H9 (cell line): Measurements from ENCODE around the gene PHYHIPL. TPM values are rescaled to one million over a fixed set of nuclear protein-coding genes. Genes with fewer than 3 reads are reported as not detected.

ENCODE experiments used
- DNase-seq: peaks from one replicate; pipeline ENCODE4 v3.0.0-alpha.2; 2017
- H2AFZ ChIP-seq: one replicate; pipeline ENCODE4 v1.6.1; 2013; ENCODE audit warnings: mild to moderate bottlenecking, low read length, control low read depth, moderate library complexity
- H2AK5ac ChIP-seq: 2 replicates; pipeline ENCODE4 v1.6.1; 2013; ENCODE audit warnings: low read length, control low read depth, mixed read lengths; ENCODE audit not compliant: insufficient read length
- H2BK120ac ChIP-seq: one replicate; pipeline ENCODE4 v1.6.1; 2013; ENCODE audit warnings: low read depth, mild to moderate bottlenecking, low read length, control low read depth, inconsistent platforms; ENCODE audit not compliant: poor library complexity, severe bottlenecking
- H2BK12ac ChIP-seq: 2 replicates; pipeline ENCODE4 v1.6.1; 2013; ENCODE audit warnings: low read length, control low read depth, mixed read lengths, low read depth; ENCODE audit not compliant: insufficient read length
- H2BK15ac ChIP-seq: 2 replicates; pipeline ENCODE4 v1.6.1; 2013; ENCODE audit warnings: low read depth, low read length, control low read depth
- H2BK20ac ChIP-seq: one replicate; pipeline ENCODE4 v1.6.1; 2013; ENCODE audit warnings: low read depth, mild to moderate bottlenecking, low read length, control low read depth, inconsistent platforms; ENCODE audit not compliant: poor library complexity, severe bottlenecking
- H2BK5ac ChIP-seq: 2 replicates; pipeline ENCODE4 v1.6.1; 2013; ENCODE audit warnings: low read length, control low read depth, mixed read lengths; ENCODE audit not compliant: insufficient read length
- H3K14ac ChIP-seq: 2 replicates; pipeline ENCODE4 v1.6.1; 2013; ENCODE audit warnings: low read length, control low read depth; ENCODE audit not compliant: insufficient read depth
- H3K18ac ChIP-seq: 2 replicates; pipeline ENCODE4 v1.6.1; 2013; ENCODE audit warnings: low read depth, mild to moderate bottlenecking, mixed read lengths, low read length, control low read depth; ENCODE audit not compliant: insufficient read length
- H3K23ac ChIP-seq: 2 replicates; pipeline ENCODE4 v1.6.1; 2013; ENCODE audit warnings: low read length, control low read depth, mixed read lengths, low read depth; ENCODE audit not compliant: insufficient read length
- H3K23me2 ChIP-seq: 2 replicates; pipeline ENCODE4 v1.6.1; 2013; ENCODE audit warnings: low read depth, mild to moderate bottlenecking, mixed read lengths, low read length, control low read depth; ENCODE audit not compliant: insufficient read length, poor library complexity, severe bottlenecking
- H3K27ac ChIP-seq: 2 replicates; pipeline ENCODE4 v1.5.1; 2013; ENCODE audit warnings: low read length, control low read depth, mixed read lengths, low read depth; ENCODE audit not compliant: insufficient read length
- H3K27me3 ChIP-seq: 2 replicates; pipeline ENCODE4 v1.6.1; 2013; ENCODE audit warnings: low read length, control low read depth, inconsistent platforms; ENCODE audit not compliant: insufficient read depth
- H3K4ac ChIP-seq: 2 replicates; pipeline ENCODE4 v1.6.1; 2013; ENCODE audit warnings: low read depth, mild to moderate bottlenecking, control low read depth, inconsistent platforms, low read length, moderate library complexity
- H3K4me1 ChIP-seq: 2 replicates; pipeline ENCODE4 v1.6.1; 2013; ENCODE audit warnings: low read length, control low read depth, inconsistent platforms; ENCODE audit not compliant: insufficient read depth
- H3K4me2 ChIP-seq: 2 replicates; pipeline ENCODE4 v1.6.1; 2013; ENCODE audit warnings: low read length, control low read depth, mixed read lengths; ENCODE audit not compliant: insufficient read length, insufficient read depth
- H3K56ac ChIP-seq: 2 replicates; pipeline ENCODE4 v1.6.1; 2013; ENCODE audit warnings: low read depth, mild to moderate bottlenecking, mixed read lengths, low read length, control low read depth; ENCODE audit not compliant: insufficient read length
- H3K79me1 ChIP-seq: 2 replicates; pipeline ENCODE4 v1.6.1; 2013; ENCODE audit warnings: low read depth, mild to moderate bottlenecking, moderate library complexity, low read length, control low read depth, inconsistent platforms; ENCODE audit not compliant: insufficient read depth, poor library complexity, severe bottlenecking
- H3K79me2 ChIP-seq: 2 replicates; pipeline ENCODE4 v1.6.1; 2013; ENCODE audit warnings: low read length, control low read depth, inconsistent platforms; ENCODE audit not compliant: insufficient read depth
- H3K9ac ChIP-seq: 2 replicates; pipeline ENCODE4 v1.6.1; 2013; ENCODE audit warnings: low read length, control low read depth, mixed read lengths; ENCODE audit not compliant: insufficient read length; ENCODE audit errors: extremely low read depth
- H3K9me3 ChIP-seq: one replicate; pipeline ENCODE4 v1.6.1; 2013; ENCODE audit warnings: low read depth, low read length, inconsistent platforms; ENCODE audit not compliant: control insufficient read depth
- H3T11ph ChIP-seq: one replicate; pipeline ENCODE4 v1.6.1; 2013; ENCODE audit warnings: mild to moderate bottlenecking, low read length, control low read depth, inconsistent platforms
- H4K20me1 ChIP-seq: one replicate; pipeline ENCODE4 v1.6.1; 2013; ENCODE audit not compliant: control insufficient read depth, insufficient read length, insufficient read depth
- H4K5ac ChIP-seq: 2 replicates; pipeline ENCODE4 v1.6.1; 2013; ENCODE audit warnings: low read depth, mild to moderate bottlenecking, mixed read lengths, low read length, control low read depth; ENCODE audit not compliant: insufficient read length
- H4K8ac ChIP-seq: replicated peaks from 2 replicates; pipeline ENCODE4 v1.6.1; 2013; ENCODE audit warnings: low read length, control low read depth, mixed read lengths, low read depth; ENCODE audit not compliant: insufficient read length
- H4K91ac ChIP-seq: 2 replicates; pipeline ENCODE4 v1.6.1; 2013; ENCODE audit warnings: low read depth, mild to moderate bottlenecking, moderate library complexity, mixed read lengths, low read length, control low read depth; ENCODE audit not compliant: insufficient read length
- H3K27ac Mint-ChIP-seq, 3 experiments: 2 replicates in 2 of 3; 3 replicates in 1 of 3; pipeline ENCODE4 v1.8.0; 2020 to 2021; ENCODE audit warnings: mixed read lengths in 3 of 3, mild to moderate bottlenecking in 1 of 3, moderate library complexity in 1 of 3
- H3K27me3 Mint-ChIP-seq: 2 replicates; pipeline ENCODE4 v1.8.0; 2021; ENCODE audit warnings: low read depth, mild to moderate bottlenecking, moderate library complexity, mixed read lengths
- H3K36me3 Mint-ChIP-seq, 3 experiments: 2 replicates in 2 of 3; 3 replicates in 1 of 3; pipeline ENCODE4 v1.8.0; 2020 to 2021; ENCODE audit warnings: low read depth in 3 of 3, mixed read lengths in 3 of 3; ENCODE audit not compliant: insufficient read depth in 1 of 3
- H3K4me1 Mint-ChIP-seq, 2 experiments: 2 replicates each; pipeline ENCODE4 v1.8.0; 2020; ENCODE audit warnings: mixed read lengths in 2 of 2
- H3K4me3 Mint-ChIP-seq, 2 experiments: 2 replicates in 1 of 2; 3 replicates in 1 of 2; pipeline ENCODE4 v1.8.0; 2020 to 2021; ENCODE audit warnings: mild to moderate bottlenecking in 2 of 2, mixed read lengths in 2 of 2, moderate library complexity in 1 of 2
- H3K9me3 Mint-ChIP-seq, 2 experiments: 2 replicates in 1 of 2; 3 replicates in 1 of 2; pipeline ENCODE4 v1.8.0; 2020; ENCODE audit warnings: mild to moderate bottlenecking in 2 of 2, mixed read lengths in 2 of 2, moderate library complexity in 1 of 2
- WGBS: extraction: QIAGEN DNeasy Blood & Tissue Kit; methylation state at CpG from one replicate; pipeline ENCODE4 v1.1.7; 2013; ENCODE audit warnings: missing lambda C conversion rate, low lambda C conversion rate, mixed read lengths; ENCODE audit not compliant: insufficient read length; ENCODE audit errors: extremely low coverage; 5-methylcytosine and 5-hydroxymethylcytosine counted together
- total RNA-seq: library from RNA; stranded (reverse); gene quantifications from 2 replicates; pipeline ENCODE4 v1.2.1, GENCODE V29; 2021
- TF ChIP-seq, protein P1 (sequence below): fragments of 200-600 bp; sonication (generic); conservative IDR thresholded peaks from 3 replicates; pipeline ENCODE4 v1.8.0; 2021; ENCODE audit warnings: antibody characterized with exemption, mild to moderate bottlenecking

The PHYHIPL gene
- total RNA-seq, 1 experiment from 2014 or later = 0.44 TPM

DNA sequence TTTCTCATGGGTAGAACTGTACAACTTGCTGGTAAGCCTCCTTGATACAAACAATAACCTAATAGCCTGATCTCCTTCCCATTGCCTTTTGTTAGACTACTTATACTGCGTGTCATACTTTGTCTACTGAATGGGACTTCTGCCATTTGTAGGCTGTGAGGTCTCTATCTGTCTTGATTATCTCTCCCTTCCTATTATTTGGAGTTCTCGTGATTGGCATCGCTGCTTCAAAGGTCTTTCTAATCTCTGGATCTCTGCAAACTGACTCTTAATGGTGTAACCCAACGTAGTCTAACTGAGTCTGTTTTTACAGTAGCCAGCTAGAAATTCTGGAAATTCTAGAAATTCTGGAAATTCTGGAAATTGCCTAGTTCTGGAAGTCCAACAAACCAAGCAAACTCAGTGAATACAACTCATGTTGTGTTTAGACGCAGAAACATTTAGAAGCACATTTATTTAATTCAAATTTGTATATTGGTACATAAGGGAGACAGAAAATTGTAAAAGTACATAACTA is 29.8 kb downstream of the PHYHIPL start:
- Histone ChIP-seq H3K14ac (no peak overlapping the region), H2BK12ac (no peak overlapping the region), H3K9ac (no peak overlapping the region), H3K23ac (no peak overlapping the region), H2AFZ (no peak overlapping the region), H3K79me2 (no peaks in the 10 kb centered on the region), H3K9me3 (no peaks in the 10 kb centered on the region), H2BK5ac (no peak overlapping the region), H3K23me2 (no peaks in the 10 kb centered on the region), H3K27ac (no peak overlapping the region), H3T11ph (no peak overlapping the region), H3K56ac (no peak overlapping the region), H2BK120ac (no peak overlapping the region), H3K27me3 (no peaks in the 10 kb centered on the region), H4K5ac (no peak overlapping the region), H3K18ac (no peak overlapping the region), H4K91ac (no peak overlapping the region), H3K4ac (no peak overlapping the region), H4K20me1 (no peaks in the 10 kb centered on the region), H4K8ac (no peak overlapping the region), H3K4me2 (no peak overlapping the region), H3K79me1 (no peaks in the 10 kb centered on the region), H3K4me1 (no peaks in the 10 kb centered on the region; the same call in 1 of the 2 replicates), H2BK20ac (no peak overlapping the region), H2AK5ac (no peak overlapping the region), H2BK15ac (no peak overlapping the region)
- peaks cover 19 to 21% of the 10 kb centered on the region in 2 experiments for H3K9me3 Mint-ChIP-seq
- DNase-seq = no peak
- WGBS = no CpG with 5 or more reads among the region's 5 CpGs
- H3K4me1 Mint-ChIP-seq = peaks cover 15 to 16% of the 10 kb centered on the region in 2 experiments
- TF ChIP-seq, protein P1, sequence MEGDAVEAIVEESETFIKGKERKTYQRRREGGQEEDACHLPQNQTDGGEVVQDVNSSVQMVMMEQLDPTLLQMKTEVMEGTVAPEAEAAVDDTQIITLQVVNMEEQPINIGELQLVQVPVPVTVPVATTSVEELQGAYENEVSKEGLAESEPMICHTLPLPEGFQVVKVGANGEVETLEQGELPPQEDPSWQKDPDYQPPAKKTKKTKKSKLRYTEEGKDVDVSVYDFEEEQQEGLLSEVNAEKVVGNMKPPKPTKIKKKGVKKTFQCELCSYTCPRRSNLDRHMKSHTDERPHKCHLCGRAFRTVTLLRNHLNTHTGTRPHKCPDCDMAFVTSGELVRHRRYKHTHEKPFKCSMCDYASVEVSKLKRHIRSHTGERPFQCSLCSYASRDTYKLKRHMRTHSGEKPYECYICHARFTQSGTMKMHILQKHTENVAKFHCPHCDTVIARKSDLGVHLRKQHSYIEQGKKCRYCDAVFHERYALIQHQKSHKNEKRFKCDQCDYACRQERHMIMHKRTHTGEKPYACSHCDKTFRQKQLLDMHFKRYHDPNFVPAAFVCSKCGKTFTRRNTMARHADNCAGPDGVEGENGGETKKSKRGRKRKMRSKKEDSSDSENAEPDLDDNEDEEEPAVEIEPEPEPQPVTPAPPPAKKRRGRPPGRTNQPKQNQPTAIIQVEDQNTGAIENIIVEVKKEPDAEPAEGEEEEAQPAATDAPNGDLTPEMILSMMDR = no peak
- peaks cover 10 to 23% (median 11%) of the 10 kb centered on the region in 3 experiments for H3K36me3 Mint-ChIP-seq
- no peak overlapping the region for H3K4me3 Mint-ChIP-seq
- H3K27ac Mint-ChIP-seq = no peak overlapping the region
- no peaks in the 10 kb centered on the region for H3K27me3 Mint-ChIP-seq
